GM18526 (cell line): Measurements from ENCODE around the gene SHC1.

Experiments used
- POLR2A ChIP-seq: IDR thresholded peaks from 3 replicates; pipeline ENCODE4 v1.6.1; 2011; ENCODE audit not compliant: insufficient read length; ENCODE audit errors: extremely low read depth

SHC1 gene

DNA sequence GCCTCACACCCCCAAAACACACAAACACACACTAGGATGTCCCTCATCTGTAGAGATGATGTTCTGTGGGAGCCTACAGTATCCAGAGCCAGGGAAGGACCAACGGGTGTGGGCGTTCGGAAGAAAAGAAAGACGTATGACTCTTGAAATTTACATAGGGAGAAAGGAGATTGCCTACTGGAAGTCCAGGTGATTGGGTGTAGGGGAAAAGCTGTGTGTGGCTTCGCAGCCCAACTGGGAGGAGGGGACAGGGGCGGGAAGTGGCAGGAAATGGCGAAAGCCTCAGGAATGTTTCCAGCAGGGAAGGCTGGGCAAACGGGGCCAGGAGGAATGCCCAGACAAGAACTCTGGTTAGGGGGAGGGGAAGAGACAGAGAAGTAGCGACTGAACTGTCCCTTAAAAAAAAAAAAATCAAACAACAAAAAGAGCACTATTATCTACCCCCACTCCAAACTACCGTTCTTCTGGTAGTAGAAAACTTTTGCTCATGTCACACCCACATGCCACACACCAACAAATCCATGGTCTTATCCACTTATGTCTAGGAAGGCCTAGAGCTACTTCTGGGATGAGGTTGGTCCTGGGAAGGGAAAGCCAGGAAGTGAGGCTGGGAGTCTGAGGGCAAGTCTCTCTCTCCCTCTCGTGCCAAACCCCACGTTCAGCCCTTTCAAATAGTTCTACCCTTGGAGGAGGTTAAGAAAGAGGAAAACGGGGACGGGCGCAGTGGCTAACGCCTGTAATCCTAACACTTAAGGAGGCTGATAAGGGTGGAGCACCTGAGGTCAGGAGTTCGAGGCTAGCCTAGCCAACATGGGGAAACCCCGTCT lies 2.2 kb upstream of the SHC1 start:
- no peak for TF ChIP-seq POLR2A

GRCh38 chr1:154972213-154972516 lies 1.6 kb upstream of the SHC1 start:
- no peak for TF ChIP-seq POLR2A

- TF ChIP-seq POLR2A, result no peak
Observed at GRCh38 chr1:154971341-154971998, 923 bp upstream of the SHC1 start.

DNA sequence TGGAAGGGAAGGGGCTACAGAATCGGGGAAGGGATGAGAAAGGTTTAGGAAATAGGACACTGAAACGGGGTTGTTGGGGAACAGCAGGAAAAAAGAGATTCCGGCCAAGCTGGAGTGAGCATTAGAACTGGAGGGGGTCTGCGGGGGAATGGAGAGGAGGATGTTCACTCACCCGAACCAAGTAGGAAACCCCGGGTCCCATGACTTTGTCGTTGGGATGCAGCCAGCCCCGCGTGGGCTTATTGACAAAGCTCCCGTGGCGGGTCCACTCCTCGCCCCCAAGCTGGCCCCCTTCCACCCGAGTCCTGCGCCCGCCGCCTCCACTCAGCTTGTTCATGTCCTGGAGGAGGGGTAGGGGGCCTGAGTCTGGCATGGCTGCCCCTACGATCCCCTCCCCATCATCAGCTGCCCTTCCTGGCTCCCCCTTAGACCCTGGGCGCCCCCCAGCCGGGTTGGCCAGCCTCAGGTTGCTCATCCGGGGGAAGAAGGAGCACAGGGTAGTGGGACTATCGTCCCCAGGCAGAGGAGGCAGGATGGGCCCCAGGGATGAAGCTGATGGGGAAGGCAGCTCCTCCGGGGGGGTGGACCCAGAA lies 591 bp downstream of the SHC1 start:
- TF ChIP-seq POLR2A, result no peak

DNA sequence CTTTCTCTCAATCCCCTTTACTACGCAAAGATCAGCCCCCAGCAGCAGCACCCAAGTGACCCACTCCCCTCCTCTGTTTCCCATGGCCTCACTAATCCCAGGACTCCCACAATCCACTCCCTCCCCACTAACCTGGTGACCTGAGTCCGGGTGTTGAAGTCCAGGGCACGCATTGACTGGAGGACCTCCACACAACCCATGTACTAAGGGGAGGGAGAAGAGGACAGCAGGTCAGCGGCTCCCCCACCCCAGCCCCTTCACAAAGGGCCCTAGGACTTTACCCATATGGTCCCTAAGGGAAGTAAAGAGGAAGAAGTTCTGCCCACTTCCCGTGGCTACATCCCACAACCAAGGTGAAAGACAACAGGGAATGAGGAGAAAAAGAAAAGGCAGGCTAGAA lies 1.3 kb downstream of the SHC1 start:
- TF ChIP-seq POLR2A, result no peak

DNA sequence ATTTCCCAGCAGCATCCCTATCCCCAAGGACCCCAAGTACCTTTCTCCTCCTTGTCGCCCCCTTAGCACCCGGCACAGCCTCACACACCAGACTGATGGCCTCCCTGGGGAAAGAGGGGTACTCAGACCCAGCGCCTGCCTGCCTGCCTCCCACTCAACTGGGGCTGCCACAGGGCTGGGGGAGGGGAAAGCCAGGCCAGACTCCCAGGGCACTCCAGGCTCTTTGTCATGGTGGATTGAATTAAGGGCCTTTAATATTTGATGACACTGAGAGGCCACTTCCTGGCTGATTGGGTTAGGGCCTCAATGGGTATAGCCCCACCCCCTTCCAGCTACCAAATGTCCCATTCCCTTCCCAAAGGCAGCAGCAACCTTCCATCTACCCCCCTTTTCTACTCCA lies 1.8 kb downstream of the SHC1 start:
- no peak for TF ChIP-seq POLR2A

GRCh38 chr1:154967331-154967950 lies 3.1 kb downstream of the SHC1 start:
- no peak for TF ChIP-seq POLR2A

GRCh38 chr1:154966111-154966510 lies 4.4 kb downstream of the SHC1 start:
- no peak for TF ChIP-seq POLR2A

GRCh38 chr1:154964359-154964758 lies 6.2 kb downstream of the SHC1 start:
- no peak for TF ChIP-seq POLR2A

DNA sequence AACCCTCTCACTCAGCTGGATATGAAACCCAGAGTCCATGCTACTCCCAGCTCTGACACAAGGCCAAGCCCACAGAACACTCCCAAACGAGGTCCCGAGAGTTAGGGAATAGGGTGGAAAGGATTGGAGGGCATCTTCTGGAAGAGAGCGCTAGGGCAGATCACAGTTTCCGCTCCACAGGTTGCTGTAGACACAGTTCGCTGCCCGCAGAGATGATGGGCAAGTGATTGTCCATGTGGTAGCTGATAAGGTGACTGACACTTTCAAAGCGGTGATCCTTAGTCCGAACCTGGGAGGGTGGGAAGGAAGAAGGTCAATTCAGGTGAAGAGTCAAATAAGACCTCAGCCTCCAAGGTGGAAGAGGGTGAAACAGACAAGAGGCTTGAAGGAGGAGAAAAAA lies 6.9 kb downstream of the SHC1 start:
- no peak for TF ChIP-seq POLR2A

DNA sequence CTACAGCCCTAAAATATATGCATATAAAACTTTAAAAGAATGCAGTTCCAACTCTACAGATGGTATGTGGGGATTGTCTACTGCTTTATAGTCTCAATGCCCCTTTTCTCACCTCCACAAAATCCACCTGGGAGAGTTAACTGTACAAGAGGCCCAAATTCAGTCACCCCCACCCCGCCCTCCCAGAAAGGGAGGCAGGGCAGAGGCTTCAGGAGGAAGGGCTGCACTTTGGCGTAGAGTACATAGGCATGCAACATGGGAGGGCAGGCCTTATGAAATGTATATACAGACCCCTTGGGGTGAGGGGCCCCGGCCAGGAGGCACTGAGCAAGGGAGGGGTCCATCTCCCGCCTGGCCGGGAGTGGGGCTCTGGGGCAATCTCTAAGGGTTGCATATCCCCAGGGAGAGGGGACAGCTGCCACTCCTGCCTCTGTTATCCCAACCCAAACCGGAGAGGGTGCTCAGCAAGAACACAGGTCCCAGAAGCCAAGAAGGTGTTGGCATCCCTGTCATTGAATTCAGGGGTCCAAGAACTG lies 7.7 kb downstream of the SHC1 start:
- TF ChIP-seq POLR2A, result peak; percentile 13

GRCh38 chr1:154962156-154962749 lies 8.3 kb downstream of the SHC1 start:
- TF ChIP-seq POLR2A, result no peak

GRCh38 chr1:154961207-154962155 lies 9.1 kb downstream of the SHC1 start, which contains the start of gene PYGO2:
Gene PYGO2 (minus strand): TSS chr1:154961782. CDS start chr1:154961576, 206 bp downstream.
- peak; percentile 88 for TF ChIP-seq POLR2A
